ENCODE data around the gene SLC52A3. TPM values are rescaled to one million over a fixed set of nuclear protein-coding genes. Genes with fewer than 3 reads are reported as not detected.
"Not testable (repeated sequence)": the region's sequence is repeated elsewhere in the genome, so short reads cannot be mapped to it uniquely, and the experiment has no call there.

The SLC52A3 gene
- total and polyA plus RNA-seq, 2 of the 13 experiments (the other 11 are each of a cell fraction or from before 2014, with no cell fraction given) = 0.03 TPM; not detected in 1

DNA sequence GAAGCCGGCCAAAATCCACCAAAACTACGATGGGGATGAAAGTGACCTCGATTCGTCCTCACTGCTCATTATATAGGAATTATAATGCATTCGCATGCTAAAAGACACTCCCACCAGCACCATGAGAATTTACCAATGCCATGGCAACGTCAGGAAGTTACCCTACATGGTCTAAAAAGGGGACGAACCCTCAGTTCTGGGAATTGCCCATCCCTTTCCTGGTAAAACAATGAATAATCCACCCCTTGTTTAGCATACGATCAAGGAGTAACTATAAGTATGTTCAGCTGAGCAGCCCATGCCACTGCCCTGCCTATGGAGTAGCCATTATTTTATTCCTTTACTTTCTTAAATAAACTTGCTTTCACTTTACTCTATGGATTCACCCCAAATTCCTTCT lies 45.1 kb upstream of the SLC52A3 start:
- Histone ChIP-seq H3K27ac (ENCODE audit: extremely low read length, insufficient read depth, low read length) (no peak overlapping the region), H3K4me1 (ENCODE audit: insufficient read depth, low read length) (no peaks in the 10 kb centered on the region), H3K9ac (ENCODE audit: insufficient read depth, low read depth, low read length) (no peak overlapping the region), H3K27me3 (ENCODE audit: control insufficient read depth in 1 of 2, insufficient read depth in 2 of 2, low read length in 2 of 2) (no peaks in the 10 kb centered on the region), H3K4me3 (replicated peaks in 1 of 3; ENCODE audit: insufficient read depth in 1 of 3, low read depth in 2 of 3, low read length in 3 of 3) (no peak overlapping the region), H3K36me3 (replicated peaks in 1 of 2; ENCODE audit: control insufficient read depth in 1 of 2, insufficient read depth in 2 of 2, low read length in 2 of 2) (no peaks in the 10 kb centered on the region), H3K79me2 (ENCODE audit: insufficient read depth, low read length) (no peaks in the 10 kb centered on the region), H2AFZ (ENCODE audit: low read length) (no peak overlapping the region), H3K9me3 (ENCODE audit: low read length) (no peaks in the 10 kb centered on the region), H4K20me1 (ENCODE audit: insufficient read depth, low read length) (peaks cover 3% of the 10 kb centered on the region; the same call in 1 of the 2 replicates), H3K4me2 (ENCODE audit: low read depth, low read length) (no peak overlapping the region)
- intact Hi-C loops (cut with micrococcal nuclease; ENCODE audit: unreplicated experiment) = loop anchor here (10.0 kb wide), 1 partner anchor 371 kb away; the partner anchor contains the start of gene TMEM74B
- TF ChIP-seq ZGPAT (CRISPR knock-in tag; IDR thresholded peaks at IDR 0.05) (no peak), ZNF335 (CRISPR knock-in tag; IDR thresholded peaks at IDR 0.05) (no peak), ZBTB7A (CRISPR knock-in tag; IDR thresholded peaks at IDR 0.05) (no peak), EZH2 (conservative IDR thresholded peaks at IDR 0.05; ENCODE audit: low read depth, low read length) (no peak), NRL (CRISPR knock-in tag; IDR thresholded peaks at IDR 0.05; ENCODE audit: borderline replicate concordance) (no peak), GFI1 (CRISPR knock-in tag; IDR thresholded peaks at IDR 0.05; ENCODE audit: borderline replicate concordance) (no peak), KAT2B (IDR thresholded peaks at IDR 0.05; ENCODE audit: borderline replicate concordance, low read depth, low read length) (no peak)
- POLR2A ChIA-PET = no interaction called here
- DNase-seq (ENCODE audit: low spot score) (no peak), FAIRE-seq (no peak), ATAC-seq (no peak)
- no TSS peak for BruUV-seq (replicated peaks)
- CTCF ChIA-PET (ENCODE audit: low intra/inter-chr PET ratio, low total read pairs) = interaction anchor here (10.9 kb wide), 1 partner anchor 143 kb away, joined by 185 read pairs; no protein-coding TSS in a partner anchor
- in situ Hi-C loops (cut with HindIII; ENCODE audit: extremely low pct_ligation_motif_present, low pct_unique_long_range_greater_than_20kb) = loop anchor here (10.0 kb wide), 2 partner anchors 291 to 371 kb away; partner anchors contain the start of gene TMEM74B
- WGBS (ENCODE audit: low lambda C conversion rate) = 10% methylated on average over 8 of the region's 8 CpGs

- H2AFZ ChIP-seq (ENCODE audit: low read length); H3K4me2 ChIP-seq (ENCODE audit: low read depth, low read length); H3K27ac ChIP-seq (ENCODE audit: extremely low read length, insufficient read depth, low read length); BruUV-seq (replicated peaks); ATAC-seq; H3K4me3 ChIP-seq (replicated peaks in 1 of 3; ENCODE audit: insufficient read depth in 1 of 3, low read depth in 2 of 3, low read length in 3 of 3); POLR2A ChIA-PET; H4K20me1 ChIP-seq (ENCODE audit: insufficient read depth, low read length); H3K27me3 ChIP-seq (ENCODE audit: control insufficient read depth in 1 of 2, insufficient read depth in 2 of 2, low read length in 2 of 2); FAIRE-seq; H3K9ac ChIP-seq (ENCODE audit: insufficient read depth, low read depth, low read length); H3K4me1 ChIP-seq (ENCODE audit: insufficient read depth, low read length); H3K79me2 ChIP-seq (ENCODE audit: insufficient read depth, low read length); H3K9me3 ChIP-seq (ENCODE audit: low read length); DNase-seq (ENCODE audit: low spot score); H3K36me3 ChIP-seq (replicated peaks in 1 of 2; ENCODE audit: control insufficient read depth in 1 of 2, insufficient read depth in 2 of 2, low read length in 2 of 2): not testable (repeated sequence)
- intact Hi-C loops (cut with micrococcal nuclease; ENCODE audit: unreplicated experiment) = loop anchor here (10.0 kb wide), 1 partner anchor 372 kb away; the partner anchor contains the start of gene TMEM74B
- in situ Hi-C loops (cut with HindIII; ENCODE audit: extremely low pct_ligation_motif_present, low pct_unique_long_range_greater_than_20kb) = loop anchor here (10.0 kb wide), 2 partner anchors 292 to 372 kb away; partner anchors contain the start of gene TMEM74B
- WGBS (ENCODE audit: low lambda C conversion rate) = 3% methylated on average over 2 of the region's 2 CpGs
- CTCF ChIA-PET (ENCODE audit: low intra/inter-chr PET ratio, low total read pairs) = interaction anchor here (10.9 kb wide), 1 partner anchor 144 kb away, joined by 185 read pairs; no protein-coding TSS in a partner anchor
These were observed 44.1 kb upstream of the SLC52A3 start for GRCh38 chr20:812435-812814.

DNA sequence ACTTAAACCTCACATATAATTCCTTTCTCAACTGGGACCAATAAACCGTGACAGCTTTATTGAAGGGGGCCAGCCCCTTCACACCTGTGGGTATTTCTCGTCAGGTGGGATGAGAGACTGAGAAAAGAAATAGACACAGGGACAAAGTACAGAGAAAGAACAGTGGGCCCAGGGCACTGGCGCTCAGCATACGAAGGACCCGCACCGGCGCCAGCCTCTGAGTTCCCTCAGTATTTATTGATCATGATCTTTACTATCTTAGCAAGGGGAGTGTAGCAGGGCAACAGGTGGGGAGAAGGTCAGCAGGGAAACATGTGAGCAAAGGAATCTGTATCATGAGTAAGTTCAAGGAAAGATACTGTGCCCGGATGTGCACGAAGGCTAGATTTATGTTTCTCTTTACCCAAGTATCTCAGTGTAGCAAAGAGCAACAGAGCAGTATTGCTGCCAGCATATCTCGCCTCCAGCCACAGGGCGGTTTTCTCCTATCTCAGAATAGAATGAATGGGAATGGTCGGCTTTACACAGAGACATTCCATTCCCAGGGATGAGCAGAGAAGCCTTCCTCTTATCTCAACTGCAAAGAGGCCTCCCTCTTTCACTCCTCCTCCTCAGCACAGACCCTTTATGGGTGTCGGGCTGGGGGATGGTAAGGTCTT lies 43.6 kb upstream of the SLC52A3 start:
- not testable (repeated sequence) for H4K20me1 ChIP-seq (ENCODE audit: insufficient read depth, low read length); H3K79me2 ChIP-seq (ENCODE audit: insufficient read depth, low read length); H2AFZ ChIP-seq (ENCODE audit: low read length); BruUV-seq (replicated peaks); H3K36me3 ChIP-seq (replicated peaks in 1 of 2; ENCODE audit: control insufficient read depth in 1 of 2, insufficient read depth in 2 of 2, low read length in 2 of 2); H3K4me1 ChIP-seq (ENCODE audit: insufficient read depth, low read length); H3K4me2 ChIP-seq (ENCODE audit: low read depth, low read length); DNase-seq (ENCODE audit: low spot score); ATAC-seq; H3K9me3 ChIP-seq (ENCODE audit: low read length); H3K4me3 ChIP-seq (replicated peaks in 1 of 3; ENCODE audit: insufficient read depth in 1 of 3, low read depth in 2 of 3, low read length in 3 of 3); FAIRE-seq; H3K27ac ChIP-seq (ENCODE audit: extremely low read length, insufficient read depth, low read length); H3K27me3 ChIP-seq (ENCODE audit: control insufficient read depth in 1 of 2, insufficient read depth in 2 of 2, low read length in 2 of 2); H3K9ac ChIP-seq (ENCODE audit: insufficient read depth, low read depth, low read length)
- ChIA-PET POLR2A (interaction anchor here (0.7 kb wide), 1 partner anchor 22 kb away, joined by 3 read pairs; no protein-coding TSS in a partner anchor), CTCF (ENCODE audit: low intra/inter-chr PET ratio, low total read pairs) (interaction anchor here (10.9 kb wide), 1 partner anchor 144 kb away, joined by 185 read pairs; no protein-coding TSS in a partner anchor)
- 27% methylated on average over 13 of the region's 13 CpGs for WGBS (ENCODE audit: low lambda C conversion rate)
- intact Hi-C loops (cut with micrococcal nuclease; ENCODE audit: unreplicated experiment) = loop anchor here (10.0 kb wide), 1 partner anchor 373 kb away; the partner anchor contains the start of gene TMEM74B
- in situ Hi-C loops (cut with HindIII; ENCODE audit: extremely low pct_ligation_motif_present, low pct_unique_long_range_greater_than_20kb) = loop anchor here (10.0 kb wide), 2 partner anchors 293 to 373 kb away; partner anchors contain the start of gene TMEM74B
